ENCODE measurements around the gene GRK1.

GRK1 gene

GRCh38 chr13:113664751-113665596 is 2.0 kb upstream of the GRK1 start:
- DNase-seq: no peak

DNA sequence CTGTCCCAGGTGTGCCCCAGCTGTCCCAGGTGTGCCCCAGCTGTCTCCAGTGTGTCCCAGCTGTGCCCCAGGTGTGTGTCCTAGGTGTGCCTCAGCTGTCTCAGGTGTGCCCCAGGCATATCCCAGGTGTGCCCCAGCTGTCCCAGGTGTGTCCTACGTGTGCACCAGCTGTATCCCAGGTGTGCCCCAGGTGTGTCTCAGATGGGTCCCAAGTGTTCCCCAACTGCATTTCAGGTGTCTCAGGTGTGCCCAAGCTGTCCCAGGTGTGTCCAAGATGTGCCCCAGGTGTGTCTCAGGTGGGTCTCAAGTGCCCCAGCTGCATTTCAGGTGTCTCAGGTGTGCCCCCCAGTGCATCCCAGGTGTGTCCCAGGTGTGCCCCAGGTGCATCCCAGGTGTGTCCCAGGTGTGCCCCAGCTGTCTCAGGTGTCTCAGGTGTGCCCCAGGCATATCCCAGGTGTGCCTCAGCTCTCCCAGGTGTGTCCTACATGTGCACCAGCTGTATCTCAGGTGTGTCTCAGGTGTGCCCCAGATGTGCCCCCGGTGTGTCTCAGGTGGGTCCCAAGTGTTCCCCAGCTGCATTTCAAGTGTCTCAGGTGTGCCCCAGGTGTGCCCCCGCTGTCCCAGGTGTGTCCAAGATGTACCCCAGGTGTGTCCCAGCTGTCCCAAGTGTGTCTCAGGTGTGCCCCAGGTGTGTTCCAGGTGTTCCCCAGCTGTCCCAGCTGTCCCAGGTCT is 1.3 kb upstream of the GRK1 start:
- H3K27me3 Mint-ChIP-seq (ENCODE audit: low read depth, poor library complexity): peaks cover 8% of the 10 kb centered on the region
- DNase-seq: no peak
- no peak overlapping the region for H3K27ac Mint-ChIP-seq
- H3K9me3 Mint-ChIP-seq: peaks cover 21% of the 10 kb centered on the region
- H3K4me3 Mint-ChIP-seq: no peak overlapping the region
- H3K4me1 Mint-ChIP-seq: peaks cover 17% of the 10 kb centered on the region
- TF ChIP-seq, protein P1, sequence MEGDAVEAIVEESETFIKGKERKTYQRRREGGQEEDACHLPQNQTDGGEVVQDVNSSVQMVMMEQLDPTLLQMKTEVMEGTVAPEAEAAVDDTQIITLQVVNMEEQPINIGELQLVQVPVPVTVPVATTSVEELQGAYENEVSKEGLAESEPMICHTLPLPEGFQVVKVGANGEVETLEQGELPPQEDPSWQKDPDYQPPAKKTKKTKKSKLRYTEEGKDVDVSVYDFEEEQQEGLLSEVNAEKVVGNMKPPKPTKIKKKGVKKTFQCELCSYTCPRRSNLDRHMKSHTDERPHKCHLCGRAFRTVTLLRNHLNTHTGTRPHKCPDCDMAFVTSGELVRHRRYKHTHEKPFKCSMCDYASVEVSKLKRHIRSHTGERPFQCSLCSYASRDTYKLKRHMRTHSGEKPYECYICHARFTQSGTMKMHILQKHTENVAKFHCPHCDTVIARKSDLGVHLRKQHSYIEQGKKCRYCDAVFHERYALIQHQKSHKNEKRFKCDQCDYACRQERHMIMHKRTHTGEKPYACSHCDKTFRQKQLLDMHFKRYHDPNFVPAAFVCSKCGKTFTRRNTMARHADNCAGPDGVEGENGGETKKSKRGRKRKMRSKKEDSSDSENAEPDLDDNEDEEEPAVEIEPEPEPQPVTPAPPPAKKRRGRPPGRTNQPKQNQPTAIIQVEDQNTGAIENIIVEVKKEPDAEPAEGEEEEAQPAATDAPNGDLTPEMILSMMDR (IDR thresholded peaks at IDR 0.05): no peak
- H3K36me3 Mint-ChIP-seq (ENCODE audit: low read depth): peaks cover 4% of the 10 kb centered on the region

More at GRCh38 chr13:113664751-113665596, 2.0 kb upstream of the GRK1 start:
- H3K27me3 Mint-ChIP-seq (ENCODE audit: low read depth, poor library complexity): peaks cover 13% of the 10 kb centered on the region
- TF ChIP-seq, protein P1 (IDR thresholded peaks at IDR 0.05): no peak
- peaks cover 7% of the 10 kb centered on the region for H3K36me3 Mint-ChIP-seq (ENCODE audit: low read depth)
- peaks cover 23% of the 10 kb centered on the region for H3K9me3 Mint-ChIP-seq
- H3K27ac Mint-ChIP-seq: no peak overlapping the region
- no peak overlapping the region for H3K4me3 Mint-ChIP-seq
- H3K4me1 Mint-ChIP-seq: peaks cover 14% of the 10 kb centered on the region

DNA sequence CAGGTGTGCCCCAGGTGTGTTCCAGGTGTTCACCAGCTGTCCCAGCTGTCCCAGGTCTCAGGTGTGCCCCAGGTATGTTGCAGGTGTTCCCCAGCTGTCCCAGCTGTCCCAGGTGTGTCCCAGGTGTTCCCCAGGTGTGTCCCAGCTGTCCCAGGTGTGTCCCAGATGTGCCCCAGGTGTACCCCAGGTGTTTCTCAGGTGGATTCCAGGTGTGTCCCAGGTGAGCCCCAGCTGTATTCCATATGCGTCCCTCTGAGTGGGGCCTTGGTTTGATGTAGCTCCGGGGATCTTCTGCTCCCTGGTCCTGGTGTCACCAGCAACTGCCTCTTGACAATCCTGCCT is 719 bp upstream of the GRK1 start:
- TF ChIP-seq, protein P1 (IDR thresholded peaks at IDR 0.05): no peak
- Mint-ChIP-seq H3K9me3 (peaks cover 15% of the 10 kb centered on the region), H3K4me3 (no peak overlapping the region), H3K27me3 (ENCODE audit: low read depth, poor library complexity) (peaks cover 6% of the 10 kb centered on the region), H3K36me3 (ENCODE audit: low read depth) (no peaks in the 10 kb centered on the region), H3K27ac (no peak overlapping the region), H3K4me1 (peaks cover 17% of the 10 kb centered on the region)
- DNase-seq: no peak

DNA sequence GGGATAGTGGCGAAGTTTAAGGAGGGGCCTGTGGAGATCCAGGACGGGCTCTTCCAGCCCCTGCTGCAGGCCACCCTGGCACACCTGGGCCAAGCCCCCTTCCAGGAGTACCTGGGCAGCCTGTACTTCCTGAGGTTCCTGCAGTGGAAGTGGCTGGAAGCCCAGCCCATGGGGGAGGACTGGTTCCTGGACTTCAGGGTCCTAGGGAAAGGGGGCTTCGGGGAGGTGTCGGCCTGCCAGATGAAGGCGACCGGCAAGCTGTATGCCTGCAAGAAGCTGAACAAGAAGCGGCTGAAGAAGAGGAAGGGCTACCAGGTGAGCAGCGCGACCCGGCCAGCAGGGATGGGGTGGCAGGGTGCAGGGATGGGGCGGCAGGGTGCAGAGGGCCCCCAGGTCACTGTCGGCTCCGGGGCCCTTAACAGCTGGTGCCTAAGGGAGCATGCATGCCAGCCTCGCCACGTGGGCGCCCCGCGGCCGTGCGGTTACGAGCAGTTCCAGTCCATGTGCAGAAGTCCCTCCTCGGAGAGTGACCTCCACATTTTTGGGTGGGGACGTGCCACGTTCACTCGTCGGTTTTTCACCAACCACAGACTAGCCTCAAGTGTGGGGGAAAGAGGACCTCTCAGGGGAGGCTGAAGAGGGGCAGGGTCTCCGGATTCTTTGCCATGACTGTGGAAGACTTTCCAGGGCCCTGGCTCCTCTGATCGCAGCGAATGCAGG is 912 bp downstream of the GRK1 start:
- Mint-ChIP-seq H3K27me3 (ENCODE audit: low read depth, poor library complexity) (no peaks in the 10 kb centered on the region), H3K36me3 (ENCODE audit: low read depth) (no peaks in the 10 kb centered on the region), H3K4me3 (no peak overlapping the region), H3K27ac (no peak overlapping the region), H3K9me3 (peaks cover 3% of the 10 kb centered on the region), H3K4me1 (peaks cover 23% of the 10 kb centered on the region)
- TF ChIP-seq, protein P1 (IDR thresholded peaks at IDR 0.05): no peak
- DNase-seq: no peak

- Mint-ChIP-seq H3K4me1 (peaks cover 23% of the 10 kb centered on the region), H3K36me3 (ENCODE audit: low read depth) (no peaks in the 10 kb centered on the region), H3K27ac (no peak overlapping the region), H3K27me3 (ENCODE audit: low read depth, poor library complexity) (no peaks in the 10 kb centered on the region), H3K9me3 (no peaks in the 10 kb centered on the region), H3K4me3 (no peak overlapping the region)
- DNase-seq: no peak
- TF ChIP-seq, protein P1 (IDR thresholded peaks at IDR 0.05): no peak
Measured at GRCh38 chr13:113668491-113668971, 1.5 kb downstream of the GRK1 start.
